GM19025 (cell line): ENCODE results near the gene MIOS.
A peak's percentile ranks its signal among the peaks of the same experiment; 100 is the strongest.

Experiments
- ATAC-seq: cut with Tn5 transposase; IDR thresholded peaks from one replicate; pipeline ENCODE4 v1.9.1; 2021; ENCODE audit warnings: mild to moderate bottlenecking, low read depth, moderate library complexity; ENCODE audit not compliant: unreplicated experiment

MIOS gene

GRCh38 chr7:7566651-7567611 lies at the start of gene MIOS:
TSS of gene MIOS (plus strand) at chr7:7566884. CDS start at chr7:7572476, 5,592 bp downstream.
- ATAC-seq, result peak; percentile 77

GRCh38 chr7:7517754-7518153 lies 48.9 kb upstream of the MIOS start:
- no peak for ATAC-seq

GRCh38 chr7:7519056-7519455 lies 47.6 kb upstream of the MIOS start:
- ATAC-seq, result no peak

GRCh38 chr7:7519528-7519927 lies 47.2 kb upstream of the MIOS start:
- ATAC-seq, result no peak

- no peak for ATAC-seq
These were observed 45.4 kb upstream of the MIOS start for GRCh38 chr7:7521259-7521658.

- no peak for ATAC-seq
These were observed 44.3 kb upstream of the MIOS start for GRCh38 chr7:7522421-7522820.

- no peak for ATAC-seq
These were observed 42.6 kb upstream of the MIOS start for GRCh38 chr7:7524121-7524520.

GRCh38 chr7:7526006-7526405 lies 40.7 kb upstream of the MIOS start:
- ATAC-seq, result no peak

GRCh38 chr7:7527047-7527446 lies 39.6 kb upstream of the MIOS start:
- ATAC-seq, result no peak

- ATAC-seq, result no peak
These were observed 37.4 kb upstream of the MIOS start for GRCh38 chr7:7529328-7529727.

GRCh38 chr7:7533831-7534430 lies 32.8 kb upstream of the MIOS start:
- ATAC-seq, result no peak

- no peak for ATAC-seq
These were observed 31.0 kb upstream of the MIOS start, which contains the start of gene COL28A1 for GRCh38 chr7:7535691-7536090. TSS of gene COL28A1 (minus strand) at chr7:7535873. CDS start at chr7:7532875, 2,998 bp downstream.

GRCh38 chr7:7536396-7537019 lies 30.2 kb upstream of the MIOS start:
- ATAC-seq, result no peak

- no peak for ATAC-seq
These were observed 29.0 kb upstream of the MIOS start for GRCh38 chr7:7537711-7538110.

- no peak for ATAC-seq
These were observed 27.5 kb upstream of the MIOS start for GRCh38 chr7:7539152-7539551.

- no peak for ATAC-seq
These were observed 27.0 kb upstream of the MIOS start for GRCh38 chr7:7539711-7540110.

GRCh38 chr7:7542251-7542835 lies 24.3 kb upstream of the MIOS start:
- ATAC-seq, result no peak

- no peak for ATAC-seq
These were observed 18.3 kb upstream of the MIOS start for GRCh38 chr7:7548407-7548806.

- ATAC-seq, result no peak
These were observed 16.0 kb upstream of the MIOS start for GRCh38 chr7:7550663-7551062.

- no peak for ATAC-seq
These were observed 14.5 kb upstream of the MIOS start for GRCh38 chr7:7552199-7552598.

GRCh38 chr7:7553386-7553785 lies 13.3 kb upstream of the MIOS start:
- ATAC-seq, result no peak
